IPS-NIHi11 (cell line): Measurements from ENCODE around the gene NUP62CL.
A peak's percentile ranks its signal among the peaks of the same experiment; 100 is the strongest.

Source experiments
- DNase-seq: peaks from one replicate; pipeline ENCODE4 v3.0.0; 2012; ENCODE audit warnings: mixed read lengths, low spot score

The NUP62CL gene

GRCh38 chrX:107153005-107153404, 53.2 kb downstream of the NUP62CL start:
- DNase-seq = no peak

GRCh38 chrX:107146670-107147069, 59.6 kb downstream of the NUP62CL start:
- no peak for DNase-seq

GRCh38 chrX:107135965-107136307, 70.3 kb downstream of the NUP62CL start:
- no peak for DNase-seq

GRCh38 chrX:107135049-107135964, 70.9 kb downstream of the NUP62CL start:
- DNase-seq = no peak

GRCh38 chrX:107123750-107124149, 82.5 kb downstream of the NUP62CL start:
- no peak for DNase-seq

GRCh38 chrX:107119283-107119682, 87.0 kb downstream of the NUP62CL start:
- DNase-seq = no peak

GRCh38 chrX:107118322-107119147, 87.7 kb downstream of the NUP62CL start, which contains the start of gene RBM41:
Gene RBM41, minus strand, starts transcription at chrX:107118822. Its CDS starts 49 bp downstream, at chrX:107118773.
- DNase-seq = peak; percentile 45

- DNase-seq = peak; percentile 7
These were observed 88.3 kb downstream of the NUP62CL start for GRCh38 chrX:107117993-107118321.

- DNase-seq = no peak
These were observed 98.8 kb downstream of the NUP62CL start for GRCh38 chrX:107107459-107107858.

- DNase-seq = no peak
These were observed 103.3 kb downstream of the NUP62CL start for GRCh38 chrX:107102980-107103379.

GRCh38 chrX:107076158-107076557, 130.1 kb downstream of the NUP62CL start:
- no peak for DNase-seq
